ENCODE results near the gene MPC1.
"Not testable (repeated sequence)": the region's sequence is repeated elsewhere in the genome, so short reads cannot be mapped to it uniquely, and the experiment has no call there.

MPC1 gene

DNA sequence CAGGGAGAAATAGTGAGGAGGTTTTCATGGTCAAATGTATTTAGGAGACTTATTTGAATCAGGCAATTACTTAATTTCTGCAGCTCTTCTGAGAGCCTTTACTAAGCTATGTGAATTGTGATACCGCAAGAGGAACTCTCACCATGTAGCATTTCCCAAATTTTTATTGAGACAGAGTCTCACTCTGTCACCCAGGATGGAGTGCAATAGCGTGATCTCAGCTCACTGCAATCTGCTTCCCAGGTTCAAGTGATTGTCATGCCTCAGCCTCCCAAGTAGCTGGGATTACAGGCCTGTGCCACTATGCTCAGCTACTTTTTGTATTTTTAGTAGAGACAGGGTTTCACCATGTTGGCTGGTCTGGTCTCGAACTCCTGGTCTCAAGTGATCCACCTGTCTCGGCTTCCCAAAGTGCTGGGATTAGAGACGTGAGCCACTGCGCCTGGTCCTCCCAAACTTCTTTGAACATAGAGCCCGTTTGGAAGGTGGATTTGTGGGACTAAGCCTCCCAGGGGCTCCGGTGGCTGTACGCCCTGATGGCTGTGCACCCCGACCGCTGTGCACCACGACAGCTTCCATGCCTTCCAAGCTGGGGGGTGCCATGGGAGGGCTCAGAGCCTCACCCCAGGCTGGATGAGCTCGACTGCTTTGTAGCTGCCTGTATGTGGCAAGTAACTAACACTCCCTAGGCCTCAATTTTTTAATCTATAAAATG, 5.7 kb upstream of the MPC1 start:
- ATAC-seq (ENCODE audit: low read depth): no peak
- H3K36me3 ChIP-seq (ENCODE audit: low read depth): no peaks in the 10 kb centered on the region
- peaks cover 2% of the 10 kb centered on the region for H3K27me3 ChIP-seq (ENCODE audit: insufficient read depth, poor library complexity, severe bottlenecking)
- no peak for DNase-seq (ENCODE audit: low spot score)
- TF ChIP-seq, protein P1, sequence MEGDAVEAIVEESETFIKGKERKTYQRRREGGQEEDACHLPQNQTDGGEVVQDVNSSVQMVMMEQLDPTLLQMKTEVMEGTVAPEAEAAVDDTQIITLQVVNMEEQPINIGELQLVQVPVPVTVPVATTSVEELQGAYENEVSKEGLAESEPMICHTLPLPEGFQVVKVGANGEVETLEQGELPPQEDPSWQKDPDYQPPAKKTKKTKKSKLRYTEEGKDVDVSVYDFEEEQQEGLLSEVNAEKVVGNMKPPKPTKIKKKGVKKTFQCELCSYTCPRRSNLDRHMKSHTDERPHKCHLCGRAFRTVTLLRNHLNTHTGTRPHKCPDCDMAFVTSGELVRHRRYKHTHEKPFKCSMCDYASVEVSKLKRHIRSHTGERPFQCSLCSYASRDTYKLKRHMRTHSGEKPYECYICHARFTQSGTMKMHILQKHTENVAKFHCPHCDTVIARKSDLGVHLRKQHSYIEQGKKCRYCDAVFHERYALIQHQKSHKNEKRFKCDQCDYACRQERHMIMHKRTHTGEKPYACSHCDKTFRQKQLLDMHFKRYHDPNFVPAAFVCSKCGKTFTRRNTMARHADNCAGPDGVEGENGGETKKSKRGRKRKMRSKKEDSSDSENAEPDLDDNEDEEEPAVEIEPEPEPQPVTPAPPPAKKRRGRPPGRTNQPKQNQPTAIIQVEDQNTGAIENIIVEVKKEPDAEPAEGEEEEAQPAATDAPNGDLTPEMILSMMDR (IDR thresholded peaks at IDR 0.05; ENCODE audit: poor library complexity, severe bottlenecking): no peak
- H3K4me3 ChIP-seq (ENCODE audit: severe bottlenecking): no peak overlapping the region
- no peaks in the 10 kb centered on the region for H3K9me3 ChIP-seq (ENCODE audit: severe bottlenecking)
- H3K27ac ChIP-seq (ENCODE audit: poor library complexity, severe bottlenecking): no peak overlapping the region
- H3K4me1 ChIP-seq (ENCODE audit: insufficient read depth, poor library complexity, severe bottlenecking): no peaks in the 10 kb centered on the region

DNA sequence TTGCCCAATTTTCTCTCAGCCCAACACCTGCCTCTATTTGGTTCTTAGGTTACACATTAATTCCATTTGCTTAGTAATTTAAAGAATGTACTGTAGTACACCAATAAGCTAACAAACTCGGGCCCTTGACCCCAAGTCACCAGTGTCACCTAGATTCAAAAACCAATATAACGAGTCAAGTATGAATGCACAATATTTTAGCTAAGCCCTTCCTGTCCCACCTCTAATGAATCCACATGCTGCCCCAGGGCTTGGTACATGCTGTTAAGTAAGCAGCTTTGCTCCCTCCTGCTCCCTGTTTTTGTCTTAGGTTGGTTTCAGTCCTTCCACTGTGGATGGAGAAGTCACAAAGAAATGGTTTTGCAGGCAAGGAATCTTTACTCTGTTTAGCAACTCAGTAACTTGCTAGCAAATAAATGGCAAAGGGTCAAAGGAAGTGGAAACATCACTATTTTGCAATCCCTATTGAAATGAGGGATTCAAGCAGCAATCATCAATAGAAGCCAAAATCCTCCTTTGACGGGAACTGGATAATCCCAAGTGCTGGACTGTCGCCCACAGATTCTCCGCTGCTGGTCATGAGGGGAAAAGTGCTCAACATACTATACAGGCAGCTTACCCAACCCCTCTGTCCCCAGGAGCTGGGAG, 5.0 kb upstream of the MPC1 start:
- Histone ChIP-seq H3K4me3 (ENCODE audit: severe bottlenecking) (no peak overlapping the region), H3K4me1 (ENCODE audit: insufficient read depth, poor library complexity, severe bottlenecking) (no peaks in the 10 kb centered on the region), H3K36me3 (ENCODE audit: low read depth) (no peaks in the 10 kb centered on the region), H3K27ac (ENCODE audit: poor library complexity, severe bottlenecking) (no peak overlapping the region), H3K27me3 (ENCODE audit: insufficient read depth, poor library complexity, severe bottlenecking) (no peaks in the 10 kb centered on the region), H3K9me3 (ENCODE audit: severe bottlenecking) (no peaks in the 10 kb centered on the region)
- TF ChIP-seq, protein P1 (IDR thresholded peaks at IDR 0.05; ENCODE audit: poor library complexity, severe bottlenecking): no peak
- no peak for DNase-seq (ENCODE audit: low spot score)
- ATAC-seq (ENCODE audit: low read depth): no peak

- H3K36me3 ChIP-seq (ENCODE audit: low read depth); ATAC-seq (ENCODE audit: low read depth); DNase-seq (ENCODE audit: low spot score); H3K27me3 ChIP-seq (ENCODE audit: insufficient read depth, poor library complexity, severe bottlenecking); H3K9me3 ChIP-seq (ENCODE audit: severe bottlenecking); H3K27ac ChIP-seq (ENCODE audit: poor library complexity, severe bottlenecking); H3K4me3 ChIP-seq (ENCODE audit: severe bottlenecking); H3K4me1 ChIP-seq (ENCODE audit: insufficient read depth, poor library complexity, severe bottlenecking): not testable (repeated sequence)
These were observed 4.4 kb upstream of the MPC1 start for GRCh38 chr6:166387098-166387497.

DNA sequence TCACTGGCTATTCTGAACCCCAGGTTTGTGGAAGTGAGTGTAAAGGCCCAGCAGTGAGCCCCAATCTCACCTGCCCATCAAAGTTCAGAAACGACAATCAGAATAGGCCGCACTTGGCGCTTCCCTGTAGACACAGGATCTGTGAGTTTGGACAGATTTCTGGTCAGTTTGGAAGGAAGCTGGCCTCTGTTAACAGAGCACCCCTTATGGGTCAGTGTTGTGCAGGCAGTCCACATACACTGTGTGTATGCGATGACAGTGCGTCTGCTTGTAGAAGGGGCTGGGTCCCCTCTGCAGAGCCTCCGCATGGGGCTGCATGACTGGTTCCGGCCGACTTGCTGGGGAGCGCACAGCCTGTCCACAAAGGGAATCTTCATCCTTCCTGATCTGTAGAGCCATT, 3.4 kb upstream of the MPC1 start:
- H3K36me3 ChIP-seq (ENCODE audit: low read depth): no peaks in the 10 kb centered on the region
- TF ChIP-seq, protein P1 (IDR thresholded peaks at IDR 0.05; ENCODE audit: poor library complexity, severe bottlenecking): no peak
- no peaks in the 10 kb centered on the region for H3K4me1 ChIP-seq (ENCODE audit: insufficient read depth, poor library complexity, severe bottlenecking)
- no peak overlapping the region for H3K27ac ChIP-seq (ENCODE audit: poor library complexity, severe bottlenecking)
- H3K4me3 ChIP-seq (ENCODE audit: severe bottlenecking): no peak overlapping the region
- ATAC-seq (ENCODE audit: low read depth): no peak
- H3K9me3 ChIP-seq (ENCODE audit: severe bottlenecking): no peaks in the 10 kb centered on the region
- no peaks in the 10 kb centered on the region for H3K27me3 ChIP-seq (ENCODE audit: insufficient read depth, poor library complexity, severe bottlenecking)
- no peak for DNase-seq (ENCODE audit: low spot score)

DNA sequence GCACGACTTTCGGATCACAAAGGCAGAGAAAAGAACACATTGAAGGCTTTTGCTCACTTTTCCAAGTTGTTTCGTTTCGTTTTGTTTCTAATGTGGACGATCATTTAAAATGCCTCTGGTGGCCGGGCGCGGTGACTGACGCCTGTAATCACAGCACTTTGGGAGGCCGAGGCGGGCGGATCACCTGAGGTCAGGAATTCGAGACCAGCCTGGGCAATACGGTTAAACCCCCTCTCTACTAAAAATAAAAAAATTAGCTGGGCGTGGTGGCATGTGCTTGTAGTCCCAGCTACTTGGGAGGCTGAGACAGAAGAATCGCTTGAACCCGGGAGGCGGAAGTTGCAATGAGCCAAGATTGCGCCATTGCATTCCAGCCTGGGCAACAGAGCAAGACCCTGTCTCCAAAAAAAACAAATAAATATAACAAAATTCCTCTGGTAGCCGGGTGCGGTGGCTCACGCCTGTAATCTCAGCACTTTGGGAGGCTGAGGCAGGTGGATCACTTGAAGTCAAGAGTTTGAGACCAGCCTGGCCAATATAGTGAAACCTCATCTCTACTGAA, 1.1 kb upstream of the MPC1 start:
- not testable (repeated sequence) for ATAC-seq (ENCODE audit: low read depth); DNase-seq (ENCODE audit: low spot score)

More for the DNA sequence above, 1.1 kb upstream of the MPC1 start:
- peak overlapping the region; percentile 91 for H3K4me3 ChIP-seq (ENCODE audit: severe bottlenecking)
- H3K4me1 ChIP-seq (ENCODE audit: insufficient read depth, poor library complexity, severe bottlenecking); H3K36me3 ChIP-seq (ENCODE audit: low read depth); H3K27me3 ChIP-seq (ENCODE audit: insufficient read depth, poor library complexity, severe bottlenecking); H3K9me3 ChIP-seq (ENCODE audit: severe bottlenecking): not testable (repeated sequence)
- H3K27ac ChIP-seq (ENCODE audit: poor library complexity, severe bottlenecking): peak overlapping the region; percentile 68
- TF ChIP-seq, protein P1 (IDR thresholded peaks at IDR 0.05; ENCODE audit: poor library complexity, severe bottlenecking): peak; percentile 25

Data from RWPE2 (cell line).